Tibial nerve (tissue), 4 donors: ENCODE results near the gene PTPRJ. TPM values are rescaled to one million over a fixed set of nuclear protein-coding genes. Genes with fewer than 3 reads are reported as not detected.
"Not testable (repeated sequence)": the region's sequence is repeated elsewhere in the genome, so short reads cannot be mapped to it uniquely, and the experiment has no call there.

ENCODE experiments used
- DNase-seq, 2 donors: peaks; one replicate each; pipeline ENCODE4 v3.0.0-alpha.2; 2019; ENCODE audit warnings: low spot score in 2 of 2
- H3K27ac ChIP-seq, 4 donors: fragments of 200-600 bp; sonication (generic) in 3 of 4; one replicate each; pipeline ENCODE4 v1.5.1; 2017 to 2019; ENCODE audit warnings: mild to moderate bottlenecking in 1 of 4
- H3K27me3 ChIP-seq, 2 donors: fragments of 200-600 bp; sonication (generic) in 1 of 2; one replicate each; pipeline versions ENCODE4 v1.5.1 to v1.6.0; 2017 to 2019
- H3K36me3 ChIP-seq, 3 donors: fragments of 200-600 bp; sonication (generic); one replicate each; pipeline ENCODE4 v1.5.1; 2018 to 2019
- H3K4me1 ChIP-seq, 4 donors: fragments of 200-600 bp; sonication (generic) in 3 of 4; one replicate each; pipeline ENCODE4 v1.5.1; 2017 to 2019
- H3K4me3 ChIP-seq, 4 donors: fragments of 200-600 bp; sonication (generic) in 3 of 4; one replicate each; pipeline ENCODE4 v1.5.1; 2017 to 2019; ENCODE audit warnings: mild to moderate bottlenecking in 1 of 4, moderate library complexity in 1 of 4
- H3K9me3 ChIP-seq, 4 donors: fragments of 200-600 bp; sonication (generic) in 3 of 4; one replicate each; pipeline ENCODE4 v1.5.1; 2017 to 2019
- CTCF ChIP-seq, 5 experiments: fragments of 200-600 bp in 3 of 5; fragments of 450-650 bp in 2 of 5; sonication (generic) in 3 of 5; IDR thresholded peaks; one replicate each; pipeline ENCODE4 v1.5.1; 2016 to 2019; ENCODE audit warnings: antibody characterized with exemption in 5 of 5, mild to moderate bottlenecking in 3 of 5, moderate library complexity in 2 of 5
- EP300 ChIP-seq, 2 donors: sonication (generic); formaldehyde crosslinking; IDR thresholded peaks; one replicate each; pipeline ENCODE4 v1.6.1; 2017; ENCODE audit warnings: antibody characterized with exemption in 2 of 2, mild to moderate bottlenecking in 1 of 2
- POLR2A ChIP-seq, 2 donors: fragments of 450-650 bp; IDR thresholded peaks; one replicate each; pipeline ENCODE4 v1.6.1; 2017; ENCODE audit warnings: antibody characterized with exemption in 2 of 2, mild to moderate bottlenecking in 2 of 2, moderate library complexity in 2 of 2
- WGBS, 2 donors: methylation state at CpG; one replicate each; pipeline ENCODE4 v1.1.5; 2018; 5-methylcytosine and 5-hydroxymethylcytosine counted together
- total RNA-seq, 4 donors: library from RNA; depleted of rRNA; stranded (reverse); fragments of >200 nt; gene quantifications; one replicate each; pipeline ENCODE4 v1.1.0, GENCODE V29; 2016

PTPRJ gene
- total RNA-seq, 4 donors from 2014 or later: 20.5 to 24.3 (median 22.3) TPM

GRCh38 chr11:48177661-48178060 lies 197.3 kb downstream of the PTPRJ start:
- no peak for DNase-seq
- no peak overlapping the region for H3K4me3 ChIP-seq
- no peak for TF ChIP-seq EP300 (IDR thresholded peaks at IDR 0.05)
- no peak for TF ChIP-seq CTCF (IDR thresholded peaks at IDR 0.05)
- TF ChIP-seq POLR2A (IDR thresholded peaks at IDR 0.05): no peak
- no peaks in the 10 kb centered on the region for H3K36me3 ChIP-seq
- no peaks in the 10 kb centered on the region for H3K9me3 ChIP-seq
- H3K4me1 ChIP-seq: peaks cover 0 to 6% (median 0%) of the 10 kb centered on the region in 4 donors
- no peak overlapping the region for H3K27ac ChIP-seq
- H3K27me3 ChIP-seq: no peaks in the 10 kb centered on the region
- 71 to 93% methylated on average over 4 of the region's 4 CpGs for WGBS, 2 donors

GRCh38 chr11:48180627-48181026 lies 200.3 kb downstream of the PTPRJ start:
- Histone ChIP-seq H3K27ac (no peak overlapping the region), H3K36me3 (no peaks in the 10 kb centered on the region), H3K4me3 (no peak overlapping the region), H3K9me3 (no peaks in the 10 kb centered on the region), H3K4me1 (no peaks in the 10 kb centered on the region), H3K27me3 (no peaks in the 10 kb centered on the region)
- no peak for DNase-seq
- TF ChIP-seq EP300 (IDR thresholded peaks at IDR 0.05) (no peak), CTCF (IDR thresholded peaks at IDR 0.05) (no peak), POLR2A (IDR thresholded peaks at IDR 0.05) (no peak)
- 75 to 76% methylated on average over 6 of the region's 6 CpGs for WGBS, 2 donors

- no peaks in the 10 kb centered on the region for H3K4me1 ChIP-seq
- H3K27me3 ChIP-seq: no peaks in the 10 kb centered on the region
- WGBS, 2 donors: 69 to 77% methylated on average over 4 of the region's 4 CpGs
- H3K9me3 ChIP-seq: no peaks in the 10 kb centered on the region
- H3K4me3 ChIP-seq: no peak overlapping the region
- no peak for TF ChIP-seq CTCF (IDR thresholded peaks at IDR 0.05)
- no peak for TF ChIP-seq POLR2A (IDR thresholded peaks at IDR 0.05)
- no peak for TF ChIP-seq EP300 (IDR thresholded peaks at IDR 0.05)
- no peak for DNase-seq
- no peaks in the 10 kb centered on the region for H3K36me3 ChIP-seq
- no peak overlapping the region for H3K27ac ChIP-seq
These were observed 202.6 kb downstream of the PTPRJ start for GRCh38 chr11:48182860-48183526.

GRCh38 chr11:48184452-48184851 lies 204.1 kb downstream of the PTPRJ start:
- no peak for TF ChIP-seq CTCF (IDR thresholded peaks at IDR 0.05)
- no peak for TF ChIP-seq EP300 (IDR thresholded peaks at IDR 0.05)
- no peak for TF ChIP-seq POLR2A (IDR thresholded peaks at IDR 0.05)
- H3K4me3 ChIP-seq: no peak overlapping the region
- H3K9me3 ChIP-seq: no peaks in the 10 kb centered on the region
- DNase-seq: no peak
- no peaks in the 10 kb centered on the region for H3K4me1 ChIP-seq
- H3K36me3 ChIP-seq: no peaks in the 10 kb centered on the region
- no peak overlapping the region for H3K27ac ChIP-seq
- H3K27me3 ChIP-seq: no peaks in the 10 kb centered on the region

- DNase-seq, H3K27ac ChIP-seq, H3K4me1 ChIP-seq, H3K27me3 ChIP-seq, H3K36me3 ChIP-seq, H3K4me3 ChIP-seq: not testable (repeated sequence)
- H3K9me3 ChIP-seq: peaks cover 0 to 21% (median 0%) of the 10 kb centered on the region in 4 donors
- WGBS, 2 donors: 72 to 82% methylated on average over 9 to 10 of the region's 10 CpGs
These were observed 210.7 kb downstream of the PTPRJ start for GRCh38 chr11:48190906-48191654.
